ENCODE measurements around the gene CARNS1. TPM values are rescaled to one million over a fixed set of nuclear protein-coding genes. Genes with fewer than 3 reads are reported as not detected.

The CARNS1 gene
- total and polyA plus RNA-seq, 2 experiments from 2014 or later: 1.4 to 2.1 TPM

DNA sequence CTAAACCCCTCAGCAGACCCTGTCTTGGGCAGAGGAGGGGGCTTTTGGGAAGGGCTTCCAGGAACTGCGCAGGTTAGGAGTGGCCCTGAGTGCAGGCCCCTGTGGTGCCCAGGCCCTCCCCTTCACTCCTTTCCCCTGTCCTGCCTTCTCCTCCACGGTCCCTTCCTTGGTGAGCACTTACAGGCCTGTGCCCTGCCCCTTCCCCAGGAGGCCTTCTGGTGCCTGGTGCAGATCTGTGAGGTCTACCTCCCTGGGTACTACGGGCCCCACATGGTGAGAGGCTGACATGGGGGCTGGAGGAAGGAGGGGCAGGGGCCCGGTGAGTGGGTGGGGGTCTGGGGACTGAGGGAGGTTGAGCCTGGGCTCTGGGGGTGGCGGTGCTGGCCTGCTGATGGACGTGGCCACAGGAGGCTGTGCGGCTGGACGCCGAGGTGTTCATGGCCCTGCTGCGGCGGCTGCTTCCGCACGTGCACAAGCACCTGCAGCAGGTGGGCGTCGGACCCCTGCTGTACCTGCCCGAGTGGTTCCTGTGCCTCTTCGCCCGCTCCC, 9.0 kb upstream of the CARNS1 start:
- Histone ChIP-seq H3K27ac (no peak overlapping the region), H3K9me3 (ENCODE audit: low read depth) (no peaks in the 10 kb centered on the region), H3K4me3 (no peak overlapping the region), H3K36me3 (no peaks in the 10 kb centered on the region), H3K4me1 (ENCODE audit: low read depth) (peaks cover 5% of the 10 kb centered on the region), H3K27me3 (no peaks in the 10 kb centered on the region)
- no peak for DNase-seq (ENCODE audit: low read depth in 1 of 2, low spot score in 1 of 2)
- TF ChIP-seq, protein P1, sequence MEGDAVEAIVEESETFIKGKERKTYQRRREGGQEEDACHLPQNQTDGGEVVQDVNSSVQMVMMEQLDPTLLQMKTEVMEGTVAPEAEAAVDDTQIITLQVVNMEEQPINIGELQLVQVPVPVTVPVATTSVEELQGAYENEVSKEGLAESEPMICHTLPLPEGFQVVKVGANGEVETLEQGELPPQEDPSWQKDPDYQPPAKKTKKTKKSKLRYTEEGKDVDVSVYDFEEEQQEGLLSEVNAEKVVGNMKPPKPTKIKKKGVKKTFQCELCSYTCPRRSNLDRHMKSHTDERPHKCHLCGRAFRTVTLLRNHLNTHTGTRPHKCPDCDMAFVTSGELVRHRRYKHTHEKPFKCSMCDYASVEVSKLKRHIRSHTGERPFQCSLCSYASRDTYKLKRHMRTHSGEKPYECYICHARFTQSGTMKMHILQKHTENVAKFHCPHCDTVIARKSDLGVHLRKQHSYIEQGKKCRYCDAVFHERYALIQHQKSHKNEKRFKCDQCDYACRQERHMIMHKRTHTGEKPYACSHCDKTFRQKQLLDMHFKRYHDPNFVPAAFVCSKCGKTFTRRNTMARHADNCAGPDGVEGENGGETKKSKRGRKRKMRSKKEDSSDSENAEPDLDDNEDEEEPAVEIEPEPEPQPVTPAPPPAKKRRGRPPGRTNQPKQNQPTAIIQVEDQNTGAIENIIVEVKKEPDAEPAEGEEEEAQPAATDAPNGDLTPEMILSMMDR (IDR thresholded peaks at IDR 0.05; ENCODE audit: low read depth, low read length): no peak

DNA sequence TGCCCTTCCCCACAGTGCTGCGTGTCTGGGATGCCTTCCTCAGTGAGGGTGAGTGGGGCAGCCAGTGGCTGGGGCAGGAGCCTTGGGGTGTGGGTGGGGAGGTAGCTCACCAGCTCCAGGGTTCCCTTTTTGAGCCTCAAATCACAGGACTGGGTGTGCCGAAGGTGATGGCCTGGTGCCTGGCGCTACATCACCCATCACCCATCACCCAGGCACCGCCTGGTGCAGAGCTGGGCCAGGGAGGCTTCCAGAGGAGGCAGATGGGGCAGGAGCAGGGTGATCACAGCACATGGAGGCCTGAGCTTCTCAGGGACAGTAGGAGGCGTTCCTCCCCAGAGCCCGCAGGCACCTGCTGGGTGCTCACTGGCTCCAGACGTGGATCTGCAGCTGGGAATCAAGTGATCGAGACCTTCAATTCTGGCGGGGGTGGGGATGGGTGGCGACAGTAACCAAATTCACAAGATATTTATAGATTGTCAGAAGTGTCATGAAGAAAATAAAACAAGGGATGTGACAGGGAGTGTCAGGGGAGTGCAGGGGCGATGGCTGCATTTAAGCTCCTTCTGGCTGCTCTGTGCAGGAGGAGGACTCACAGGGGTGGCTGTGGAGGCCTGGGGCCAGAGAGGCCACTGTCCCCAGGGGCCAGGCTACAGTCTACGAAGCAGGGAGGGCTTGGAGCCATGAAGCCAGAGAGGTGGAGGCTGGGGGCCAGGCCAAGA, 8.3 kb upstream of the CARNS1 start:
- no peak overlapping the region for H3K27ac ChIP-seq
- no peaks in the 10 kb centered on the region for H3K27me3 ChIP-seq
- peaks cover 4% of the 10 kb centered on the region for H3K4me1 ChIP-seq (ENCODE audit: low read depth)
- no peak overlapping the region for H3K4me3 ChIP-seq
- H3K36me3 ChIP-seq: no peaks in the 10 kb centered on the region
- TF ChIP-seq, protein P1 (IDR thresholded peaks at IDR 0.05; ENCODE audit: low read depth, low read length): no peak
- no peaks in the 10 kb centered on the region for H3K9me3 ChIP-seq (ENCODE audit: low read depth)
- DNase-seq (ENCODE audit: low read depth in 1 of 2, low spot score in 1 of 2): no peak

DNA sequence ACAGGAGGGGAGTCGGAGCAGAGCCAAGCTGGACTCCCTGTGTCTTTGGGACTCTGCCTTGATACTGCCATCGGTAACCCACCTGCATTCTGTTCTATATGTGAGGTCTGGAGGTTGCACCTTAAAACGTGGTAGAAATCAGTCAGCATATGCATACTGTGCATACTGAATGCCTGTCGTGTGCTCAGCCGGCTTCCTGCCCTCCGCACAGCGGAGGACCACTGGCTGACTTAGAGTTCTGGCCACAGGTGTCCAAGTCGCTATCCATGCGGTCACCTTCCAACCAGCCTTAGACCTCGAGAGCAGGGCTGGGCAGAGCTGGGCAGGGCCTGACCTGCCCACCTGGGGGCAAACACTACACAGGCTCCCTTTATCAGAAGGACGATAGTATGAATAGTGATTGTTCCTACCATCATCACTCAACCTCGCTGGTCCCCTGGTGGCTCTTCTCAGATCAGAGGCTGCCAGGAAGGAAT, 7.8 kb upstream of the CARNS1 start:
- no peaks in the 10 kb centered on the region for H3K4me1 ChIP-seq (ENCODE audit: low read depth)
- no peak for DNase-seq (ENCODE audit: low read depth in 1 of 2, low spot score in 1 of 2)
- H3K27ac ChIP-seq: no peak overlapping the region
- H3K36me3 ChIP-seq: no peaks in the 10 kb centered on the region
- TF ChIP-seq, protein P1 (IDR thresholded peaks at IDR 0.05; ENCODE audit: low read depth, low read length): no peak
- no peak overlapping the region for H3K4me3 ChIP-seq
- no peaks in the 10 kb centered on the region for H3K9me3 ChIP-seq (ENCODE audit: low read depth)
- no peaks in the 10 kb centered on the region for H3K27me3 ChIP-seq

DNA sequence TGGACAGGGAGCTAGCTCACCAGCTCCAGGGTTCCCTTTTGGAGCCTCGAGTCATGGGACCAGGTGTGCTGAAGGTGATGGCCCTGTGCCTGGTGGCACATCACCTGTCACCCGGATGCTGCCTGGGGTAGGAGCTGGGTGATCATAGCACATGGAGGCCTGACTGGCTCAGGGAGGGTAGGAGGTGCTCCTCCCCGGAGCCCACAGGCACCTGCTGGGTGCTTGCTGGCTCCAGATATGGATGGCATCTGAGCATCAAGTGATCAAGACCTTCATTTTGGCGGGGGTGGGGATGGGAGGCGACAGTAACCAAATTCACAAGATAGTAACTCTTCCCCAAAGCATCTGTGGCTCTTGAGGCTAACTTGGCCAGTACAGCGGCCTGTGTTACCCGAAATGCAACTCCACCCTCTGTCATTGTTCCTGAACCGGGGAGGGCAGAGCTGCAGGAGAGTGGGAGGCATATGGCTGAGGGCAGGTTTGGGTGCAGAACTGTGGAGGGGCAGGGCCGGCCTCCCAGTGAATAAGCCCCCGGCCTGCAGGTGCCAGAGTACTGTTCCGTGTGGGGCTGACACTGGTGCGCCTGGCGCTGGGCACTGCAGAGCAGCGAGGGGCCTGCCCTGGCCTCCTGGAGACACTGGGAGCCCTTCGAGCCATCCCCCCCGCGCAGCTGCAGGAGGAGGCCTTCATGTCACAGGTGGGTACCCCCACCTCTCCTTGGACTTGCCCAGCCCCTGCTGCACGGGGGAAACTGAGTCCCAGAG, 6.9 kb upstream of the CARNS1 start:
- DNase-seq (ENCODE audit: low read depth in 1 of 2, low spot score in 1 of 2): no peak
- Histone ChIP-seq H3K27ac (no peak overlapping the region), H3K27me3 (no peaks in the 10 kb centered on the region), H3K9me3 (ENCODE audit: low read depth) (no peaks in the 10 kb centered on the region), H3K4me1 (ENCODE audit: low read depth) (no peaks in the 10 kb centered on the region), H3K4me3 (no peak overlapping the region), H3K36me3 (no peaks in the 10 kb centered on the region)
- TF ChIP-seq, protein P1 (IDR thresholded peaks at IDR 0.05; ENCODE audit: low read depth, low read length): no peak

DNA sequence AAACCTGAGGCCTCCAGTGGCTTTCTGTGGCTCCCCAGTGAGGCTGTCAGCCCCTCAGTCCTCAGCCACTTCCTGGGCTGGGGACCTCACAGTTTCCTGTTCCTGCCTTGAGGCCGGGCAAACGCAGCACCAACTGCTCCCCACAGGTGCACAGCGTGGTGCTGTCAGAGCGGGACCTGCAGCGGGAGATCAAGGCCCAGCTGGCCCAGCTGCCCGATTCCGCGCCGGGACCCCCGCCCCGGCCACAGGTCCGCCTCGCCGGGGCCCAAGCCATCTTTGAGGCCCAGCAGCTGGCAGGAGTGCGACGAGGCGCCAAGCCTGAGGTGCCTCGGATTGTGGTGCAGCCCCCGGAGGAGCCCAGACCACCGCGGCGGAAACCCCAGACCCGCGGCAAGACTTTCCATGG, 6.2 kb upstream of the CARNS1 start:
- Histone ChIP-seq H3K4me1 (ENCODE audit: low read depth) (no peaks in the 10 kb centered on the region), H3K36me3 (no peaks in the 10 kb centered on the region), H3K4me3 (no peak overlapping the region), H3K9me3 (ENCODE audit: low read depth) (no peaks in the 10 kb centered on the region), H3K27me3 (no peaks in the 10 kb centered on the region), H3K27ac (no peak overlapping the region)
- DNase-seq (ENCODE audit: low read depth in 1 of 2, low spot score in 1 of 2): no peak
- TF ChIP-seq, protein P1 (IDR thresholded peaks at IDR 0.05; ENCODE audit: low read depth, low read length): no peak
